H9 (cell line): ENCODE measurements around the gene MS4A18. TPM values are rescaled to one million over a fixed set of nuclear protein-coding genes. Genes with fewer than 3 reads are reported as not detected.

Experiments used
- DNase-seq: peaks from one replicate; pipeline ENCODE4 v3.0.0-alpha.2; 2017
- H2AFZ ChIP-seq: one replicate; pipeline ENCODE4 v1.6.1; 2013; ENCODE audit warnings: mild to moderate bottlenecking, low read length, control low read depth, moderate library complexity
- H2AK5ac ChIP-seq: 2 replicates; pipeline ENCODE4 v1.6.1; 2013; ENCODE audit warnings: low read length, control low read depth, mixed read lengths; ENCODE audit not compliant: insufficient read length
- H2BK120ac ChIP-seq: one replicate; pipeline ENCODE4 v1.6.1; 2013; ENCODE audit warnings: low read depth, mild to moderate bottlenecking, low read length, control low read depth, inconsistent platforms; ENCODE audit not compliant: poor library complexity, severe bottlenecking
- H2BK12ac ChIP-seq: 2 replicates; pipeline ENCODE4 v1.6.1; 2013; ENCODE audit warnings: low read length, control low read depth, mixed read lengths, low read depth; ENCODE audit not compliant: insufficient read length
- H2BK15ac ChIP-seq: 2 replicates; pipeline ENCODE4 v1.6.1; 2013; ENCODE audit warnings: low read depth, low read length, control low read depth
- H2BK20ac ChIP-seq: one replicate; pipeline ENCODE4 v1.6.1; 2013; ENCODE audit warnings: low read depth, mild to moderate bottlenecking, low read length, control low read depth, inconsistent platforms; ENCODE audit not compliant: poor library complexity, severe bottlenecking
- H2BK5ac ChIP-seq: 2 replicates; pipeline ENCODE4 v1.6.1; 2013; ENCODE audit warnings: low read length, control low read depth, mixed read lengths; ENCODE audit not compliant: insufficient read length
- H3K14ac ChIP-seq: 2 replicates; pipeline ENCODE4 v1.6.1; 2013; ENCODE audit warnings: low read length, control low read depth; ENCODE audit not compliant: insufficient read depth
- H3K18ac ChIP-seq: 2 replicates; pipeline ENCODE4 v1.6.1; 2013; ENCODE audit warnings: low read depth, mild to moderate bottlenecking, mixed read lengths, low read length, control low read depth; ENCODE audit not compliant: insufficient read length
- H3K23ac ChIP-seq: 2 replicates; pipeline ENCODE4 v1.6.1; 2013; ENCODE audit warnings: low read length, control low read depth, mixed read lengths, low read depth; ENCODE audit not compliant: insufficient read length
- H3K23me2 ChIP-seq: 2 replicates; pipeline ENCODE4 v1.6.1; 2013; ENCODE audit warnings: low read depth, mild to moderate bottlenecking, mixed read lengths, low read length, control low read depth; ENCODE audit not compliant: insufficient read length, poor library complexity, severe bottlenecking
- H3K27ac ChIP-seq: 2 replicates; pipeline ENCODE4 v1.5.1; 2013; ENCODE audit warnings: low read length, control low read depth, mixed read lengths, low read depth; ENCODE audit not compliant: insufficient read length
- H3K27me3 ChIP-seq: 2 replicates; pipeline ENCODE4 v1.6.1; 2013; ENCODE audit warnings: low read length, control low read depth, inconsistent platforms; ENCODE audit not compliant: insufficient read depth
- H3K4ac ChIP-seq: 2 replicates; pipeline ENCODE4 v1.6.1; 2013; ENCODE audit warnings: low read depth, mild to moderate bottlenecking, control low read depth, inconsistent platforms, low read length, moderate library complexity
- H3K4me1 ChIP-seq: 2 replicates; pipeline ENCODE4 v1.6.1; 2013; ENCODE audit warnings: low read length, control low read depth, inconsistent platforms; ENCODE audit not compliant: insufficient read depth
- H3K4me2 ChIP-seq: 2 replicates; pipeline ENCODE4 v1.6.1; 2013; ENCODE audit warnings: low read length, control low read depth, mixed read lengths; ENCODE audit not compliant: insufficient read length, insufficient read depth
- H3K56ac ChIP-seq: 2 replicates; pipeline ENCODE4 v1.6.1; 2013; ENCODE audit warnings: low read depth, mild to moderate bottlenecking, mixed read lengths, low read length, control low read depth; ENCODE audit not compliant: insufficient read length
- H3K79me1 ChIP-seq: 2 replicates; pipeline ENCODE4 v1.6.1; 2013; ENCODE audit warnings: low read depth, mild to moderate bottlenecking, moderate library complexity, low read length, control low read depth, inconsistent platforms; ENCODE audit not compliant: insufficient read depth, poor library complexity, severe bottlenecking
- H3K79me2 ChIP-seq: 2 replicates; pipeline ENCODE4 v1.6.1; 2013; ENCODE audit warnings: low read length, control low read depth, inconsistent platforms; ENCODE audit not compliant: insufficient read depth
- H3K9ac ChIP-seq: 2 replicates; pipeline ENCODE4 v1.6.1; 2013; ENCODE audit warnings: low read length, control low read depth, mixed read lengths; ENCODE audit not compliant: insufficient read length; ENCODE audit errors: extremely low read depth
- H3K9me3 ChIP-seq: one replicate; pipeline ENCODE4 v1.6.1; 2013; ENCODE audit warnings: low read depth, low read length, inconsistent platforms; ENCODE audit not compliant: control insufficient read depth
- H3T11ph ChIP-seq: one replicate; pipeline ENCODE4 v1.6.1; 2013; ENCODE audit warnings: mild to moderate bottlenecking, low read length, control low read depth, inconsistent platforms
- H4K20me1 ChIP-seq: one replicate; pipeline ENCODE4 v1.6.1; 2013; ENCODE audit not compliant: control insufficient read depth, insufficient read length, insufficient read depth
- H4K5ac ChIP-seq: 2 replicates; pipeline ENCODE4 v1.6.1; 2013; ENCODE audit warnings: low read depth, mild to moderate bottlenecking, mixed read lengths, low read length, control low read depth; ENCODE audit not compliant: insufficient read length
- H4K8ac ChIP-seq: replicated peaks from 2 replicates; pipeline ENCODE4 v1.6.1; 2013; ENCODE audit warnings: low read length, control low read depth, mixed read lengths, low read depth; ENCODE audit not compliant: insufficient read length
- H4K91ac ChIP-seq: 2 replicates; pipeline ENCODE4 v1.6.1; 2013; ENCODE audit warnings: low read depth, mild to moderate bottlenecking, moderate library complexity, mixed read lengths, low read length, control low read depth; ENCODE audit not compliant: insufficient read length
- H3K27ac Mint-ChIP-seq, 3 experiments: 2 replicates in 2 of 3; 3 replicates in 1 of 3; pipeline ENCODE4 v1.8.0; 2020 to 2021; ENCODE audit warnings: mixed read lengths in 3 of 3, mild to moderate bottlenecking in 1 of 3, moderate library complexity in 1 of 3
- H3K27me3 Mint-ChIP-seq: 2 replicates; pipeline ENCODE4 v1.8.0; 2021; ENCODE audit warnings: low read depth, mild to moderate bottlenecking, moderate library complexity, mixed read lengths
- H3K36me3 Mint-ChIP-seq, 3 experiments: 2 replicates in 2 of 3; 3 replicates in 1 of 3; pipeline ENCODE4 v1.8.0; 2020 to 2021; ENCODE audit warnings: low read depth in 3 of 3, mixed read lengths in 3 of 3; ENCODE audit not compliant: insufficient read depth in 1 of 3
- H3K4me1 Mint-ChIP-seq, 2 experiments: 2 replicates each; pipeline ENCODE4 v1.8.0; 2020; ENCODE audit warnings: mixed read lengths in 2 of 2
- H3K4me3 Mint-ChIP-seq, 2 experiments: 2 replicates in 1 of 2; 3 replicates in 1 of 2; pipeline ENCODE4 v1.8.0; 2020 to 2021; ENCODE audit warnings: mild to moderate bottlenecking in 2 of 2, mixed read lengths in 2 of 2, moderate library complexity in 1 of 2
- H3K9me3 Mint-ChIP-seq, 2 experiments: 2 replicates in 1 of 2; 3 replicates in 1 of 2; pipeline ENCODE4 v1.8.0; 2020; ENCODE audit warnings: mild to moderate bottlenecking in 2 of 2, mixed read lengths in 2 of 2, moderate library complexity in 1 of 2
- CTCF ChIP-seq: fragments of 200-600 bp; sonication (generic); conservative IDR thresholded peaks from 3 replicates; pipeline ENCODE4 v1.8.0; 2021; ENCODE audit warnings: antibody characterized with exemption, mild to moderate bottlenecking
- WGBS: extraction: QIAGEN DNeasy Blood & Tissue Kit; methylation state at CpG from one replicate; pipeline ENCODE4 v1.1.7; 2013; ENCODE audit warnings: missing lambda C conversion rate, low lambda C conversion rate, mixed read lengths; ENCODE audit not compliant: insufficient read length; ENCODE audit errors: extremely low coverage; 5-methylcytosine and 5-hydroxymethylcytosine counted together
- total RNA-seq: library from RNA; stranded (reverse); gene quantifications from 2 replicates; pipeline ENCODE4 v1.2.1, GENCODE V29; 2021

Gene MS4A18
- total RNA-seq, 1 experiment from 2014 or later = not detected

GRCh38 chr11:60703374-60703773 is 21.1 kb upstream of the MS4A18 start:
- Histone ChIP-seq H2AK5ac (no peak overlapping the region), H3K9ac (no peak overlapping the region), H3K79me1 (no peaks in the 10 kb centered on the region), H4K91ac (no peak overlapping the region), H4K8ac (no peak overlapping the region), H3K27ac (no peak overlapping the region), H3K23ac (no peak overlapping the region), H3K4ac (no peak overlapping the region), H2BK120ac (no peak overlapping the region), H4K5ac (no peak overlapping the region), H3K14ac (no peak overlapping the region), H3K79me2 (no peaks in the 10 kb centered on the region), H3K18ac (no peak overlapping the region), H2BK15ac (no peak overlapping the region), H3K9me3 (no peaks in the 10 kb centered on the region), H3K56ac (no peak overlapping the region), H3T11ph (no peak overlapping the region), H3K27me3 (no peaks in the 10 kb centered on the region), H3K4me1 (no peaks in the 10 kb centered on the region), H4K20me1 (no peaks in the 10 kb centered on the region), H3K4me2 (no peak overlapping the region), H2BK5ac (no peak overlapping the region), H2BK20ac (no peak overlapping the region), H2BK12ac (no peak overlapping the region), H3K23me2 (no peaks in the 10 kb centered on the region), H2AFZ (no peak overlapping the region)
- Mint-ChIP-seq H3K9me3 (no peaks in the 10 kb centered on the region), H3K27ac (no peak overlapping the region), H3K4me3 (no peak overlapping the region), H3K27me3 (no peaks in the 10 kb centered on the region), H3K36me3 (no peaks in the 10 kb centered on the region), H3K4me1 (peaks cover 8% of the 10 kb centered on the region in 2 experiments)
- DNase-seq = no peak
- no peak for TF ChIP-seq CTCF
- WGBS = no CpG with 5 or more reads among the region's 12 CpGs
